ENCODE data around the gene E2F6. TPM values are rescaled to one million over a fixed set of nuclear protein-coding genes. Genes with fewer than 3 reads are reported as not detected.

Gene E2F6
- total and polyA plus RNA-seq, 2 of the 8 experiments (the other 6 are each of a cell fraction or from before 2014, with no cell fraction given) = 8.3 to 14.9 TPM

- TF ChIP-seq TAF7 (optimal IDR thresholded peaks at IDR 0.05; ENCODE audit: borderline replicate concordance, low read depth, low read length) (no peak), RAD21 (IDR thresholded peaks at IDR 0.05 in 1 of 2, conservative IDR thresholded peaks at IDR 0.05 in 1 of 2; ENCODE audit: low read depth in 2 of 2, low read length in 2 of 2) (no peak), CTCF (IDR thresholded peaks at IDR 0.05; ENCODE audit: control extremely low read depth in 1 of 3, insufficient read depth in 1 of 3, low read depth in 1 of 3, low read length in 3 of 3) (no peak), EP300 (IDR thresholded peaks at IDR 0.05; ENCODE audit: borderline replicate concordance in 1 of 2, low read depth in 2 of 2, low read length in 2 of 2) (no peak), TAF1 (IDR thresholded peaks at IDR 0.05; ENCODE audit: low read depth, low read length) (no peak), CHD1 (IDR thresholded peaks at IDR 0.05; ENCODE audit: low read depth, low read length) (no peak), BCL11A (IDR thresholded peaks at IDR 0.05; ENCODE audit: low read depth in 2 of 2, low read length in 2 of 2) (no peak), JUND (IDR thresholded peaks at IDR 0.05; ENCODE audit: low read length) (no peak), E2F6 (IDR thresholded peaks at IDR 0.05) (no peak)
These were observed 557 bp upstream of the E2F6 start (continued) for GRCh38 chr2:11466307-11467128.

All from H1 (cell line).